KOPT-K1 (cell line): ENCODE data around the gene DOCK1.

ENCODE experiments used
- H3K27ac ChIP-seq: fragments of 200-600 bp; sonication (generic); 2 replicates; pipeline ENCODE4 v1.5.1; 2016; ENCODE audit warnings: antibody characterized with exemption, mild to moderate bottlenecking, low read depth, low read length; ENCODE audit not compliant: poor library complexity, severe bottlenecking
- H3K36me3 ChIP-seq: fragments of 200-600 bp; sonication (generic); 2 replicates; pipeline ENCODE4 v1.5.1; 2017; ENCODE audit warnings: antibody characterized with exemption, mild to moderate bottlenecking, low read length, moderate library complexity; ENCODE audit not compliant: insufficient read depth
- H3K9me3 ChIP-seq: fragments of 200-600 bp; sonication (generic); 2 replicates; pipeline ENCODE4 v1.5.1; 2017; ENCODE audit warnings: antibody characterized with exemption, low read length, mild to moderate bottlenecking; ENCODE audit not compliant: insufficient read depth, poor library complexity, severe bottlenecking

DOCK1 gene

DNA sequence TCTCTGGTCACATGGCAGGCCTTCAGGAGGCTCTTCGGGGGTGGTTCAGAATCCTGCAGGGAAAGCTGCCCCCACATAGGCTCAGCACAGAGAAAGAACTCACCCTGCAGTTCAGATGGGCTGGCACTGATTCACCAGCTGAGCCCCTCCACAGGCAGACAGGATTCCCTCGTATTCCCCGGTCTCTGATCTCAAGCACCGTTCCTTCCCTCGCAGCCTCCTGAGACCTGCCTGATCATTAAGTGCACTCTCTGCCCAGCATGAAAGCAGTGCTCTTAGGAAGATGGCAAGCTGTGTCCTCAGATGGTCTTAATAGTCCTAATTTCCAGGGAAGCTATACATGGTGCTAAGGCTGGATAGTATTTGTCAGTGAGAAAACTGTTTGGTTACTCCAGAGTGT is 565.7 kb downstream of the DOCK1 start:
- no peak overlapping the region for H3K27ac ChIP-seq
- H3K9me3 ChIP-seq, result no peaks in the 10 kb centered on the region
- no peaks in the 10 kb centered on the region for H3K36me3 ChIP-seq

DNA sequence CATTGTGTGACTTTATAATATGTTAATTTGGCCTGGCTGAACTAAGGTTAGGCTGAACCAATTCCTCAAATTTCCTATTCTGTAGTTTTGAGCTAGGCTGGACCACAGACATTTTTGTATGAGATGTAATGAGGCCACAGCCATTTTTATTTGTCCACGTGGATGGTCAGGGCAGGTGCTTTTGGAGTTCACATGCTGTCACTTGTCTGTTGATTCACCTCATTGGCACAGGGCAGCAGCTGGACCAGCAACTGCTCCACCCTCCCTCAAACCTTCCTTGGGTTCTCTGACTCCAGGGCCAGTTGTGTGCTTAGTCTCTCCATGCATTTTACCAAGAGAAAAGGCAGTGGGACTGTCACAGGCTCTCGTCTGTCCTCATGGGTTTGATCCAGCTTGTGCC is 567.7 kb downstream of the DOCK1 start:
- Histone ChIP-seq H3K9me3 (no peaks in the 10 kb centered on the region), H3K27ac (no peak overlapping the region), H3K36me3 (no peaks in the 10 kb centered on the region)

DNA sequence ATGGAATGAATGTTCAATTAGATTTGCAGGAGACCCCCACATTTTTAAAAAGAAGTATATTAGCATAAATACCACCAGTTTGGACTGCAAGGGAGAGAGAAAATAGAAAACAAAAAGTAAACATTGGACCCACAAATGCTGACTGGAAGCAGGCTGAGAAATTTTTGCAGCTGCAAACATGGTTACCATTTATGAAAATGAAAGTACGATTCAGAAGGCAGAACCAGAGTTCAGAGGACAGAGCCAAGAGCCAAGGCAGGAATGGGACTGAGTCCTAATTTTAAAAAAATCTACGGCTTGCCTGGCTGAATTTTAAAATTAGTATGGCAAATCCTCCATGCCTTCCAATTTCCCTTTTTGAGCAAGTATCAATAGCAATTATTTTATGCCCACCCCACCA is 569.3 kb downstream of the DOCK1 start:
- H3K9me3 ChIP-seq, result no peaks in the 10 kb centered on the region
- no peaks in the 10 kb centered on the region for H3K36me3 ChIP-seq
- H3K27ac ChIP-seq, result no peak overlapping the region

- no peaks in the 10 kb centered on the region for H3K36me3 ChIP-seq
- no peak overlapping the region for H3K27ac ChIP-seq
- H3K9me3 ChIP-seq, result no peaks in the 10 kb centered on the region
These were observed 580.1 kb downstream of the DOCK1 start for GRCh38 chr10:127485153-127485857.

GRCh38 chr10:127486355-127486754 is 581.1 kb downstream of the DOCK1 start:
- H3K9me3 ChIP-seq, result no peaks in the 10 kb centered on the region
- no peak overlapping the region for H3K27ac ChIP-seq
- H3K36me3 ChIP-seq, result no peaks in the 10 kb centered on the region

- Histone ChIP-seq H3K36me3 (no peaks in the 10 kb centered on the region), H3K27ac (no peak overlapping the region), H3K9me3 (no peaks in the 10 kb centered on the region)
These were observed 587.5 kb downstream of the DOCK1 start for GRCh38 chr10:127492607-127493250.

GRCh38 chr10:127496035-127496434 is 590.8 kb downstream of the DOCK1 start:
- H3K36me3 ChIP-seq, result no peaks in the 10 kb centered on the region
- H3K27ac ChIP-seq, result no peak overlapping the region
- no peaks in the 10 kb centered on the region for H3K9me3 ChIP-seq

DNA sequence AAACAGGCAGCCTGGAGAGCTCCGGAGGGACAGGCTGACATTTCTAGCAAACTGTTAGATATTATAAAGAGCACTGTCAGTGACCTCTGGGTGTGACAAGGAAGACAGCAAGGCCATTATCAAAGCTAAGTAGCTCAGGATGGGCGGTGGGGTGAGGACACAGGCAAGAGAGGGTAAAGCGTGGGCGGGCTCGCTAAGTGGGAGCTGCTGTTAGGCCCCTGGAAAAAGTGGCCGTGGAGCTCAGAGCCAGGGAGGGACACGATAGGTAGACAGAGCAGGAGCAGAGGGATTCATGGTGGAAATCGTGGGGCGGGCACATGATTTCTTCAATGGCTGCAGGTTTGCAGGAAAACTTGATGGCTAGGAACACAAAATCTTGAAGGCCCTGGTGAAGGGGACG is 592.5 kb downstream of the DOCK1 start:
- Histone ChIP-seq H3K9me3 (no peaks in the 10 kb centered on the region), H3K36me3 (no peaks in the 10 kb centered on the region), H3K27ac (no peak overlapping the region)

DNA sequence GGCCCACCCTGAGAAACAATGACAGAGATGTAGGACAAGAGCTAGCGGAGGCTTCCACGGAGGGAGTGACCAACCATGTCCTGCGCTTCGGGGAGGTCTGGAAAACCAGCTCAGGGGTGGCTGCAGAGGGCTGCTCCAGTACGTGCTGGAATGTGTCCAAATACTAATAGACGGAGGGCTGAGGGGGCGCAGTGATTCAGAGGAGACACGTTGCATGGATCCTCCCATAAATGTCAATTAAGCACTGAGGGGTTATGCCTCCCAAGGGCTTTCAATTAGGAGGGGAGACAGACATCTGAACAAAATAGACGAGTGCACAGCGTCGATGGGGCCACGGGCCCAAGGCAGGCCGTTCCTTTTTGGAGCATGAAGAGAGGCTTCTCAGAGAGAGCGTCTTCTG is 592.9 kb downstream of the DOCK1 start:
- Histone ChIP-seq H3K9me3 (no peaks in the 10 kb centered on the region), H3K27ac (no peak overlapping the region), H3K36me3 (no peaks in the 10 kb centered on the region)

DNA sequence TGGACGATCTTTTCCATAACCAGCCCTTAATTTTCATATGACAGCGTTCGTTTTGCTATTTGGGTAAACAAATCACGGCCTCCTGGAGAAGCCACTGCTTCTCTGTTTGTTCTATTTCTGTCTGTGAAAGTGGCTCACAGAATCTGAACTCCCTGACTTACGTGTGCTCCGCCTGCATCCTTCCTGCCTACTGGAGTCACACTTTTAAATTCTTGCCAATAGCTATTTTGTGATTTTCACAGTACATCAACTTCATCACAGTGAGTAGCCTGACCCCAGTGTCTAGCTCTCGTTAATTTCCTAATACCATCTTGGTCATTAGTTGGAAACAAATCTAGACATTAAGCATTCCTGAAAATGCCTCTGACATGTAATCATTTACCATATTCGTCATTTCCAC is 594.9 kb downstream of the DOCK1 start:
- H3K36me3 ChIP-seq, result no peaks in the 10 kb centered on the region
- no peaks in the 10 kb centered on the region for H3K9me3 ChIP-seq
- H3K27ac ChIP-seq, result no peak overlapping the region
